Stomach smooth muscle (tissue), 2 donors: Measurements from ENCODE around the gene CA5A.
"Not testable (repeated sequence)": the region's sequence is repeated elsewhere in the genome, so short reads cannot be mapped to it uniquely, and the experiment has no call there.

Experiments used
- H3K27ac ChIP-seq: one replicate; pipeline ENCODE4 v1.7.0; 2013; ENCODE audit warnings: mild to moderate bottlenecking, low read length, inconsistent platforms
- H3K27me3 ChIP-seq, 2 donors: one replicate each; pipeline ENCODE4 v1.7.0; 2013; ENCODE audit warnings: low read length in 2 of 2; ENCODE audit not compliant: insufficient read depth in 2 of 2, control insufficient read depth in 1 of 2
- H3K36me3 ChIP-seq, 2 donors: one replicate each; pipeline ENCODE4 v1.7.0; 2013; ENCODE audit warnings: low read length in 2 of 2; ENCODE audit not compliant: control insufficient read depth in 2 of 2, insufficient read depth in 2 of 2
- H3K4me1 ChIP-seq: one replicate; pipeline ENCODE4 v1.7.0; 2013; ENCODE audit warnings: low read length; ENCODE audit not compliant: control insufficient read depth, insufficient read depth
- H3K4me3 ChIP-seq, 2 donors: one replicate each; pipeline ENCODE4 v1.7.0; 2013; ENCODE audit warnings: low read length in 2 of 2
- H3K9ac ChIP-seq, 2 donors: one replicate each; pipeline ENCODE4 v1.7.0; 2013; ENCODE audit warnings: low read length in 2 of 2, mild to moderate bottlenecking in 1 of 2
- H3K9me3 ChIP-seq, 2 donors: one replicate each; pipeline ENCODE4 v1.7.0; 2013; ENCODE audit warnings: low read length in 2 of 2; ENCODE audit not compliant: control insufficient read depth in 2 of 2
- donor health status: healthy.
- donor health status: Pancreatic carcinoma.

The CA5A gene

GRCh38 chr16:87889762-87890161 is 46.6 kb downstream of the CA5A start:
- H3K9ac ChIP-seq, H3K36me3 ChIP-seq: not testable (repeated sequence)

GRCh38 chr16:87888346-87888745 is 48.0 kb downstream of the CA5A start:
- not testable (repeated sequence) for H3K27ac ChIP-seq, H3K9me3 ChIP-seq, H3K9ac ChIP-seq, H3K27me3 ChIP-seq, H3K4me3 ChIP-seq, H3K4me1 ChIP-seq, H3K36me3 ChIP-seq

More at GRCh38 chr16:87889762-87890161, 46.6 kb downstream of the CA5A start:
- not testable (repeated sequence) for H3K27ac ChIP-seq, H3K27me3 ChIP-seq, H3K4me3 ChIP-seq, H3K4me1 ChIP-seq, H3K9me3 ChIP-seq

- H3K27ac ChIP-seq, H3K36me3 ChIP-seq, H3K4me3 ChIP-seq, H3K9ac ChIP-seq, H3K4me1 ChIP-seq, H3K9me3 ChIP-seq, H3K27me3 ChIP-seq: not testable (repeated sequence)
Observed at GRCh38 chr16:87887931-87888330, 48.4 kb downstream of the CA5A start.

GRCh38 chr16:87885371-87885967 is 50.9 kb downstream of the CA5A start:
- not testable (repeated sequence) for H3K9ac ChIP-seq, H3K4me1 ChIP-seq, H3K27ac ChIP-seq, H3K9me3 ChIP-seq, H3K4me3 ChIP-seq, H3K36me3 ChIP-seq, H3K27me3 ChIP-seq

GRCh38 chr16:87882436-87883019 is 53.8 kb downstream of the CA5A start:
- Histone ChIP-seq H3K27ac (no peak overlapping the region), H3K27me3 (no peaks in the 10 kb centered on the region), H3K36me3 (no peaks in the 10 kb centered on the region)

GRCh38 chr16:87881324-87882200 is 54.8 kb downstream of the CA5A start:
- Histone ChIP-seq H3K36me3 (no peaks in the 10 kb centered on the region), H3K9me3 (no peaks in the 10 kb centered on the region), H3K27me3 (no peaks in the 10 kb centered on the region), H3K27ac (no peak overlapping the region), H3K9ac (no peak overlapping the region), H3K4me3 (no peak overlapping the region), H3K4me1 (no peaks in the 10 kb centered on the region)

More at GRCh38 chr16:87882436-87883019, 53.8 kb downstream of the CA5A start:
- H3K9ac ChIP-seq: no peak overlapping the region
- no peaks in the 10 kb centered on the region for H3K9me3 ChIP-seq
- no peaks in the 10 kb centered on the region for H3K4me1 ChIP-seq
- no peak overlapping the region for H3K4me3 ChIP-seq

- Histone ChIP-seq H3K9ac (no peak overlapping the region), H3K4me3 (no peak overlapping the region), H3K27me3 (no peaks in the 10 kb centered on the region), H3K9me3 (no peaks in the 10 kb centered on the region), H3K27ac (no peak overlapping the region), H3K36me3 (no peaks in the 10 kb centered on the region), H3K4me1 (no peaks in the 10 kb centered on the region)
Observed at GRCh38 chr16:87880117-87880696, 56.1 kb downstream of the CA5A start.

GRCh38 chr16:87879411-87880013 is 56.8 kb downstream of the CA5A start:
- not testable (repeated sequence) for H3K4me3 ChIP-seq, H3K27ac ChIP-seq, H3K27me3 ChIP-seq, H3K4me1 ChIP-seq, H3K9ac ChIP-seq, H3K9me3 ChIP-seq, H3K36me3 ChIP-seq

- Histone ChIP-seq H3K9ac (no peak overlapping the region), H3K27ac (no peak overlapping the region), H3K9me3 (no peaks in the 10 kb centered on the region), H3K4me3 (no peak overlapping the region), H3K4me1 (no peaks in the 10 kb centered on the region), H3K36me3 (no peaks in the 10 kb centered on the region), H3K27me3 (peaks cover 4 to 6% of the 10 kb centered on the region in 2 donors)
Observed at GRCh38 chr16:87878704-87879103, 57.6 kb downstream of the CA5A start.

- H3K9me3 ChIP-seq: no peaks in the 10 kb centered on the region
Observed at GRCh38 chr16:87877942-87878507, 58.3 kb downstream of the CA5A start.

More at GRCh38 chr16:87877942-87878507, 58.3 kb downstream of the CA5A start:
- Histone ChIP-seq H3K4me1 (no peaks in the 10 kb centered on the region), H3K9ac (no peak overlapping the region), H3K36me3 (no peaks in the 10 kb centered on the region), H3K4me3 (no peak overlapping the region), H3K27ac (no peak overlapping the region), H3K27me3 (peaks cover 4 to 6% of the 10 kb centered on the region in 2 donors)
